Measurements from ENCODE around the gene DNAL4. TPM values are rescaled to one million over a fixed set of nuclear protein-coding genes. Genes with fewer than 3 reads are reported as not detected.

Gene DNAL4
- total RNA-seq, 1 donor from 2014 or later, result 46.9 TPM

DNA sequence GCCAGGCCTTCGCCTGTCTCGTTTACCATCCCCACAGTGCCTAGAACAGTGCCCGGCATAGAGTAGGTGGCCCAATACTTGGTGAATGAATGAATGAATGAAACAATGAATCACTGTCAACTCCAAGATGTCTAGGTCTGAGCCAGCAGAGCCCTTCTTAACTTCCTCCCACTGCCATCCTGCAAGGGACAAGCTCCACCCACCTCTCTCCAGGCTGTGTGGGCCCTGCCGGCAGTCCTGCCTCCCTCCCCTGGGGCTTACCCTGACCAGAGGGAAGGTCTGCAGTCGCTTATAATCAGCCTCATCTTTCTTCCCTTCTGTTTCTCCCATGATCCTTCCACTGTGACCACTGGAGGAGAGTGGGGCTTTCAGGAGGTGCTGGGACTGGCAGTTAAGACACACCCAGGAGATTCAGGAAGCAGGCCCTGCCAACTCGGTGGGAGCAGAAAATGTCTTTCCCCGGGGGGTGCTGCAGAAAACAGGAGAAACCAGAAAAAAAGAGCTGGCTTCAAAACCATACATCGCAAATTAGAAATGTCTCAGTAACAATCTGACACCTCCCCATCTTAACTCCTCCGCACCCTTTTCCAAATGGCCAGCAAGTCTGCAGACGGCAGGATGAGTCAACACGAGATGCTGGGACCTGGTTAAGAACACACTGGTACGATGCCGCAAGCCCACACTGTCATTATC lies 11.4 kb downstream of the DNAL4 start:
- H3K27me3 ChIP-seq (ENCODE audit: control insufficient read depth, insufficient read depth, low read length), result no peaks in the 10 kb centered on the region
- TF ChIP-seq, protein P1, sequence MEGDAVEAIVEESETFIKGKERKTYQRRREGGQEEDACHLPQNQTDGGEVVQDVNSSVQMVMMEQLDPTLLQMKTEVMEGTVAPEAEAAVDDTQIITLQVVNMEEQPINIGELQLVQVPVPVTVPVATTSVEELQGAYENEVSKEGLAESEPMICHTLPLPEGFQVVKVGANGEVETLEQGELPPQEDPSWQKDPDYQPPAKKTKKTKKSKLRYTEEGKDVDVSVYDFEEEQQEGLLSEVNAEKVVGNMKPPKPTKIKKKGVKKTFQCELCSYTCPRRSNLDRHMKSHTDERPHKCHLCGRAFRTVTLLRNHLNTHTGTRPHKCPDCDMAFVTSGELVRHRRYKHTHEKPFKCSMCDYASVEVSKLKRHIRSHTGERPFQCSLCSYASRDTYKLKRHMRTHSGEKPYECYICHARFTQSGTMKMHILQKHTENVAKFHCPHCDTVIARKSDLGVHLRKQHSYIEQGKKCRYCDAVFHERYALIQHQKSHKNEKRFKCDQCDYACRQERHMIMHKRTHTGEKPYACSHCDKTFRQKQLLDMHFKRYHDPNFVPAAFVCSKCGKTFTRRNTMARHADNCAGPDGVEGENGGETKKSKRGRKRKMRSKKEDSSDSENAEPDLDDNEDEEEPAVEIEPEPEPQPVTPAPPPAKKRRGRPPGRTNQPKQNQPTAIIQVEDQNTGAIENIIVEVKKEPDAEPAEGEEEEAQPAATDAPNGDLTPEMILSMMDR (IDR thresholded peaks at IDR 0.05; ENCODE audit: insufficient read depth, low read length, poor library complexity, severe bottlenecking), result no peak
- no peak for DNase-seq (ENCODE audit: low read depth)
- no peaks in the 10 kb centered on the region for H3K36me3 ChIP-seq (ENCODE audit: control insufficient read depth, insufficient read depth, low read length)
- H3K4me3 ChIP-seq (ENCODE audit: low read depth, low read length), result no peak overlapping the region

DNA sequence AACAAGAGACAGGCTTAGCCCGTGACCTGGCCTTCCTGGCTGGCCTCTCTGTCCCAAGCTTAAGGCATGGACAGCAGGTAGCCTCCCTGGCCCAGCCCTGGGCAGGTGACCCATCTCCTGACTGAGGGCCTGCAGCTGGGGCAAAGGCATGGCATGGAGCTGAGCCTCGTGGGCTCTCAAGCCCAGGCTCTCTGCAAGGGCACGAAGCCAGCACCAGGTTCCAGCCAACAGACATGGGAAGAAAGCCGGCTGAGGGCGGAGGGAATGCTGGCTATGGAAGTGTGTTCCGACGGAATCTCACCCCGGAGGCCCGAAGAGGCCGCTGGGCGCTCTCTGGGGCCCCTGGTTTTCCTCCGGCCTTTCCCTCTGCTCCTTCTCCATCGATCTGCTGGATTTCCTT lies 12.9 kb downstream of the DNAL4 start:
- TF ChIP-seq, protein P1 (IDR thresholded peaks at IDR 0.05; ENCODE audit: insufficient read depth, low read length, poor library complexity, severe bottlenecking), result no peak

DNA sequence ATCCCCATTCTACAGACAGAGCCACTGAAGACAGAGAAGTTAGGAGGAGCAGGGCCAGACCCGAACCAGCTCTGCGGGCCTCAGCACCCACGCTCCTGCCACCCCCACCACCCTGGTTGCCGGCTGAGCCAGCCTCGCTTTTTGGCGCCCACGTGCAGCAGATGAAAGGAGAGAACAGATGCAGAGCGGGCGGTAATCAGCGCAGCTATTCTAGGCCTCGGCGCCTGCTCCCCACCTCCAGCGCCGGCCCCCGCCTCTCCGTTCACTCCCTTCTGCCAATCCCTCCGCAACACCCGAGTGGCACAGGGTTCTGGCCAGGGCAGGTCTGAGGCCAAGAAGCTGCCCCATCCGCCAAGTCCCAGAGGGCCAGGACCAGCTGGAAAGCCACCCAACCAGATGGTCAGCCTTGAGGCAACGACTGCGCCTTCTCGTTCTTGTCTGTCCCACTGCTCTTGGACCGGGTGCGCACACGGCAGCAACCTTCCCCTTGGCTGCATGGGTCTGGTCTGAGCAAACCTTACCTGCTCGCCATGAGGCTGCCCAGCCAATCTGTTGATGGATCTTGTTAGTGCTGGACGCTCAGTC lies 16.8 kb downstream of the DNAL4 start:
- TF ChIP-seq, protein P1 (IDR thresholded peaks at IDR 0.05; ENCODE audit: insufficient read depth, low read length, poor library complexity, severe bottlenecking), result no peak
- no peak overlapping the region for H3K4me3 ChIP-seq (ENCODE audit: low read depth, low read length)
- peaks cover 2% of the 10 kb centered on the region for H3K27me3 ChIP-seq (ENCODE audit: control insufficient read depth, insufficient read depth, low read length)
- no peaks in the 10 kb centered on the region for H3K36me3 ChIP-seq (ENCODE audit: control insufficient read depth, insufficient read depth, low read length)
- DNase-seq (ENCODE audit: low read depth), result no peak

More for the DNA sequence above, 12.9 kb downstream of the DNAL4 start:
- DNase-seq (ENCODE audit: low read depth), result no peak
- H3K4me3 ChIP-seq (ENCODE audit: low read depth, low read length), result no peak overlapping the region
- H3K27me3 ChIP-seq (ENCODE audit: control insufficient read depth, insufficient read depth, low read length), result no peaks in the 10 kb centered on the region
- H3K36me3 ChIP-seq (ENCODE audit: control insufficient read depth, insufficient read depth, low read length), result no peaks in the 10 kb centered on the region

DNA sequence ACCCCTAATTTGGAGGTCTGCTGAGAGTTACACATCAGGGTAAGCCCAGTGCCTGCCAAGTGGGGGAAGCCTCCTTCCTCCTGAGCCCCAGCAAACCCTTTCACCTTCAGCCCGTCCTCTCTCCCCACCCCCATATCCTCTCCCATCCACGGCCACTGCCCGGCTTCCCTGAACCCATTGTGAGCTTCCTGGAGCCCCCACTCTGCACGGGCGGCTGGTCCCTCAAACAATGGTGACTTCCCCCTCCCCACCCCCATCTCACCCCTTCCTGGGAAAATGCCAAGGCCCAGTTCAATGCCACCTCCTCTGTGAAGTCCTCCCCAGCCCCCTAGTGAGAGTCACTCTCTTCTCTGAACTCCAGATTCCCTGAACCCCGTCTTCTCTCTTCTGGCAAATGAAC lies 17.9 kb downstream of the DNAL4 start:
- TF ChIP-seq, protein P1 (IDR thresholded peaks at IDR 0.05; ENCODE audit: insufficient read depth, low read length, poor library complexity, severe bottlenecking), result no peak
- no peak overlapping the region for H3K4me3 ChIP-seq (ENCODE audit: low read depth, low read length)
- no peaks in the 10 kb centered on the region for H3K36me3 ChIP-seq (ENCODE audit: control insufficient read depth, insufficient read depth, low read length)

DNA sequence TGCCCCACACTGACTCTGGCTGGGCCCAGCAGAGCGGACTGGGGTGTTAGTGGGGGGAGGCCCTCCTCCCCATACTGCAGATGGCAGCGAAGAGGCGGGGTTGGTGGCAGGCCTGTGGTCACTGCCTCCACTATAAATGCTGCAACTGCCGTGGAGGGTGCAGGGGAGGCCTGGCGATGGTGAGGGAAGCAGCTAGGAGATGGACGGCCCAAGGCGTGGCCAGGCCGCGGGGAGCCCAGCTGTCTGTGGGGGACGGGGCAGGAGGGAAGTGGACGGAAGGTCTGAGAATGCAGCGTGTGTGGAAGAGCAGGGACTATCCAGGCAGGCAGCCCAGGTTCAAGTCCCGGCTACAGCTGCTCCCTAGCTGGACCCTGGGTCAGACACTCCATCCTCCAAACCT lies 18.3 kb downstream of the DNAL4 start:
- Histone ChIP-seq H3K27me3 (ENCODE audit: control insufficient read depth, insufficient read depth, low read length) (peaks cover 2% of the 10 kb centered on the region), H3K36me3 (ENCODE audit: control insufficient read depth, insufficient read depth, low read length) (no peaks in the 10 kb centered on the region), H3K4me3 (ENCODE audit: low read depth, low read length) (no peak overlapping the region)
- TF ChIP-seq, protein P1 (IDR thresholded peaks at IDR 0.05; ENCODE audit: insufficient read depth, low read length, poor library complexity, severe bottlenecking), result no peak
- DNase-seq (ENCODE audit: low read depth), result no peak

More for the DNA sequence above, 17.9 kb downstream of the DNAL4 start:
- DNase-seq (ENCODE audit: low read depth), result no peak
- peaks cover 2% of the 10 kb centered on the region for H3K27me3 ChIP-seq (ENCODE audit: control insufficient read depth, insufficient read depth, low read length)
